SK-N-MC (cell line): ENCODE measurements around the gene SERPINA4.

ENCODE experiments used
- DNase-seq: peaks from one replicate; pipeline ENCODE4 v3.0.0-alpha.2; 2011; ENCODE audit warnings: low read depth, low spot score
- H3K27ac ChIP-seq: fragments of 200-600 bp; sonication (generic); 2 replicates; pipeline ENCODE4 v1.5.1; 2016; ENCODE audit warnings: mixed run types
- H3K36me3 ChIP-seq: fragments of 200-600 bp; sonication (generic); 2 replicates; pipeline ENCODE4 v1.6.1; 2017; ENCODE audit warnings: antibody characterized with exemption, low read length, mixed read lengths; ENCODE audit not compliant: insufficient read depth
- H3K4me3 ChIP-seq: fragments of 200-600 bp; sonication (generic); 2 replicates; pipeline ENCODE4 v1.5.1; 2016
- H3K9ac ChIP-seq: fragments of 200-600 bp; sonication (generic); 2 replicates; pipeline ENCODE4 v1.8.0; 2017; ENCODE audit warnings: mixed run types, mixed read lengths; ENCODE audit not compliant: insufficient read length
- H3K9me3 ChIP-seq: fragments of 200-600 bp; sonication (generic); 2 replicates; pipeline ENCODE4 v1.6.1; 2017; ENCODE audit warnings: low read depth, mild to moderate bottlenecking, antibody characterized with exemption, low read length, moderate library complexity, mixed read lengths
- EZH2 ChIP-seq: fragments of 200-600 bp; sonication (generic); IDR thresholded peaks from one replicate; pipeline ENCODE4 v1.6.1; 2017; ENCODE audit warnings: antibody characterized with exemption
- FOXP2 ChIP-seq: optimal IDR thresholded peaks from 2 replicates; pipeline ENCODE3; 2011; ENCODE audit warnings: mild to moderate bottlenecking, moderate library complexity; ENCODE audit not compliant: insufficient read depth; ENCODE audit errors: extremely low read length, control extremely low read depth
- POLR2AphosphoS5 ChIP-seq: IDR thresholded peaks from 2 replicates; pipeline ENCODE4 v1.6.1; 2012; ENCODE audit warnings: mild to moderate bottlenecking, low read depth, low read length, borderline replicate concordance

SERPINA4 gene

GRCh38 chr14:94547726-94548125 lies 13.5 kb upstream of the SERPINA4 start:
- H3K9ac ChIP-seq = no peak overlapping the region
- no peak overlapping the region for H3K27ac ChIP-seq
- no peaks in the 10 kb centered on the region for H3K9me3 ChIP-seq
- DNase-seq = no peak
- no peaks in the 10 kb centered on the region for H3K36me3 ChIP-seq
- H3K4me3 ChIP-seq = no peak overlapping the region
- TF ChIP-seq POLR2AphosphoS5 (no peak), EZH2 (no peak), FOXP2 (no peak)

GRCh38 chr14:94548131-94548998 lies 12.9 kb upstream of the SERPINA4 start:
- no peak overlapping the region for H3K4me3 ChIP-seq
- TF ChIP-seq FOXP2 (no peak), POLR2AphosphoS5 (no peak), EZH2 (no peak)
- no peak for DNase-seq
- no peaks in the 10 kb centered on the region for H3K9me3 ChIP-seq
- no peaks in the 10 kb centered on the region for H3K36me3 ChIP-seq
- H3K9ac ChIP-seq = no peak overlapping the region
- H3K27ac ChIP-seq = no peak overlapping the region

- Histone ChIP-seq H3K27ac (no peak overlapping the region), H3K9ac (no peak overlapping the region), H3K4me3 (no peak overlapping the region), H3K9me3 (no peaks in the 10 kb centered on the region), H3K36me3 (no peaks in the 10 kb centered on the region)
- TF ChIP-seq POLR2AphosphoS5 = no peak
- no peak for TF ChIP-seq EZH2
- TF ChIP-seq FOXP2 = no peak
- DNase-seq = no peak
Measured at GRCh38 chr14:94548999-94549985, 11.9 kb upstream of the SERPINA4 start.

GRCh38 chr14:94550041-94550440 lies 11.2 kb upstream of the SERPINA4 start:
- H3K9me3 ChIP-seq = no peaks in the 10 kb centered on the region
- no peaks in the 10 kb centered on the region for H3K36me3 ChIP-seq
- no peak overlapping the region for H3K4me3 ChIP-seq
- H3K27ac ChIP-seq = no peak overlapping the region
- TF ChIP-seq EZH2 (no peak), POLR2AphosphoS5 (no peak), FOXP2 (no peak)
- H3K9ac ChIP-seq = no peak overlapping the region
- DNase-seq = no peak

GRCh38 chr14:94555991-94556390 lies 5.3 kb upstream of the SERPINA4 start:
- no peak for DNase-seq
- H3K9me3 ChIP-seq = no peaks in the 10 kb centered on the region
- TF ChIP-seq POLR2AphosphoS5 (no peak), EZH2 (no peak), FOXP2 (no peak)
- H3K27ac ChIP-seq = no peak overlapping the region
- H3K4me3 ChIP-seq = no peak overlapping the region
- H3K9ac ChIP-seq = no peak overlapping the region
- H3K36me3 ChIP-seq = no peaks in the 10 kb centered on the region

GRCh38 chr14:94557327-94557726 lies 3.9 kb upstream of the SERPINA4 start:
- no peak for DNase-seq
- Histone ChIP-seq H3K9ac (no peak overlapping the region), H3K4me3 (no peak overlapping the region), H3K9me3 (no peaks in the 10 kb centered on the region), H3K36me3 (no peaks in the 10 kb centered on the region), H3K27ac (no peak overlapping the region)
- TF ChIP-seq EZH2 = no peak
- TF ChIP-seq POLR2AphosphoS5 = no peak
- no peak for TF ChIP-seq FOXP2

- H3K9ac ChIP-seq = no peak overlapping the region
- H3K4me3 ChIP-seq = no peak overlapping the region
- H3K36me3 ChIP-seq = no peaks in the 10 kb centered on the region
- no peak overlapping the region for H3K27ac ChIP-seq
- H3K9me3 ChIP-seq = no peaks in the 10 kb centered on the region
- TF ChIP-seq POLR2AphosphoS5 = no peak
- TF ChIP-seq EZH2 = no peak
- no peak for TF ChIP-seq FOXP2
- no peak for DNase-seq
Measured at GRCh38 chr14:94558842-94559241, 2.4 kb upstream of the SERPINA4 start.

- TF ChIP-seq FOXP2 (no peak), POLR2AphosphoS5 (no peak)
- Histone ChIP-seq H3K4me3 (no peak overlapping the region), H3K27ac (no peak overlapping the region), H3K9ac (no peak overlapping the region), H3K36me3 (no peaks in the 10 kb centered on the region), H3K9me3 (no peaks in the 10 kb centered on the region)
- DNase-seq = no peak
Measured at GRCh38 chr14:94559638-94560290, 1.5 kb upstream of the SERPINA4 start.
